ENCODE data around the gene SMYD3.

DNA sequence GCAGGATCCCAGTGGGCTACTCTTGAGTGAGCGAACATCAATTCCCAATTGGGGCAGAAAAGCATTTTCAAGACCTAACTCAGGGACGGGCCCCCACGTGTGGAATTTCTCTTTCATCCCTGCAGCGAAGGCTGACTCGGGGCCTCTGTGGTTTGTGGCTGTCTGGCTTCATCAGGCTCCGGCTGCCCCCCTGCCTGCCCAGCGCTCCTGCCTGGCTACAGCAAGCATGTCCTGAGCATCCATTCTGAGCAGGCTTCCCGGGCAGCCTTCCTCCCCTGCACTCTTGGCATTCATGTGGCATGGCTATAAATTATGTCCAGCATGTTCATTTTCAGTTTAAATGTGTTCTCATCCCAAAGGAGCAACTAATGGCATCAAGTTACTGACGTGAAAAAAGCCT, 764.2 kb downstream of the SMYD3 start:
- TF ChIP-seq POLR2A (IDR thresholded peaks at IDR 0.05; ENCODE audit: low read length) (no peak), GATA1 (IDR thresholded peaks at IDR 0.05; ENCODE audit: low read depth, low read length) (no peak)
